Measurements from ENCODE around the gene SF3B4. TPM values are rescaled to one million over a fixed set of nuclear protein-coding genes. Genes with fewer than 3 reads are reported as not detected.
A peak's percentile ranks its signal among the peaks of the same experiment; 100 is the strongest.

SF3B4 gene
- total and polyA plus RNA-seq, 2 of the 8 experiments (the other 6 are each of a cell fraction or from before 2014, with no cell fraction given): 81.1 to 122 TPM

- no peaks in the 10 kb centered on the region for H4K20me1 ChIP-seq (replicated peaks in 1 of 2; ENCODE audit: control insufficient read depth in 1 of 2, insufficient read depth in 2 of 2, low read length in 2 of 2)
- 0 out of 2 replicates have a peak overlapping the region, but pooled peaks have one; percentile 32 for H2AK5ac ChIP-seq (ENCODE audit: low read depth, low read length)
- H3K23ac ChIP-seq (ENCODE audit: insufficient read length): no peak overlapping the region
- H3K14ac ChIP-seq (ENCODE audit: insufficient read length): no peak overlapping the region
- H3K9me3 ChIP-seq (ENCODE audit: insufficient read depth in 2 of 2, low read depth in 1 of 2, low read length in 1 of 2): no peaks in the 10 kb centered on the region
- 0 out of 2 replicates have a peak overlapping the region, but pooled peaks have one; percentile 63 for H2BK5ac ChIP-seq (ENCODE audit: low read depth, low read length)
- no peak overlapping the region for H3K56ac ChIP-seq (replicated peaks; ENCODE audit: insufficient read length, low read depth, low read length)
- ChIA-PET CTCF (ENCODE audit: partially characterized antibody) (interaction anchor here (0.6 to 3.1 kb wide), 11 partner anchors 8 to 245 kb away, joined by 3 to 14 read pairs (median 4); a partner anchor contains a TSS), POLR2A (ENCODE audit: partially characterized antibody) (interaction anchor here (0.7 to 1.6 kb wide), 10 partner anchors 9 to 126 kb away, joined by 3 to 5 read pairs (median 3); partner anchors contain the start of genes SV2A and VPS45)
- H3K9ac ChIP-seq (replicated peaks in 1 of 4; ENCODE audit: extremely low read depth in 1 of 4, low read depth in 3 of 4, low read length in 3 of 4): no peak overlapping the region
- H4K8ac ChIP-seq (ENCODE audit: extremely low read depth, insufficient read depth, low read length): no peak overlapping the region
- WGBS, 2 experiments (ENCODE audit: extremely low coverage in 1 of 2, insufficient coverage in 1 of 2, insufficient read length in 1 of 2, insufficient replicate concordance in 2 of 2, low coverage in 1 of 2, low lambda C conversion rate in 2 of 2, missing lambda C conversion rate in 1 of 2): 55% methylated on average over 5 of the region's 5 CpGs; no CpG with 5 or more reads in 1 of the 2 experiments
- no peak overlapping the region for H2AFZ ChIP-seq (ENCODE audit: low read length)
- DNase-seq (ENCODE audit: low read depth in 1 of 2, low spot score in 2 of 2): no peak
- H3K27ac ChIP-seq (ENCODE audit: low read depth, low read length): no peak overlapping the region
- H3K18ac ChIP-seq (ENCODE audit: extremely low read depth, low read length): no peak overlapping the region
- no peaks in the 10 kb centered on the region for H3K79me2 ChIP-seq (ENCODE audit: control insufficient read depth in 1 of 2, insufficient read depth in 2 of 2, low read length in 2 of 2)
- H3K4me1 ChIP-seq (replicated peaks in 1 of 4; ENCODE audit: control insufficient read depth in 3 of 4, insufficient read depth in 4 of 4, low read length in 3 of 4): peaks cover 4 to 18% (median 11%) of the 10 kb centered on the region in 4 experiments
- no peak for FAIRE-seq
- H3K23me2 ChIP-seq (ENCODE audit: low read depth, low read length): peaks cover 1% of the 10 kb centered on the region; the same call in 1 of the 2 replicates
- peaks cover 0 to 26% (median 14%) of the 10 kb centered on the region in 4 experiments; a peak in 6 of 8 replicates for H3K36me3 ChIP-seq (ENCODE audit: control insufficient read depth in 2 of 4, insufficient read depth in 4 of 4, low read length in 3 of 4)
- H2BK20ac ChIP-seq (ENCODE audit: low read length): no peak overlapping the region
- H3K79me1 ChIP-seq (ENCODE audit: low read depth, low read length): no peaks in the 10 kb centered on the region; the same call in 1 of the 2 replicates
- H2BK120ac ChIP-seq (replicated peaks; ENCODE audit: low read depth, low read length): no peak overlapping the region
- H2BK12ac ChIP-seq (ENCODE audit: low read depth, low read length): peak overlapping the region; percentile 55; the same call in 1 of the 2 replicates
- no peak overlapping the region for H3K4me2 ChIP-seq (ENCODE audit: insufficient read depth in 1 of 2, low read depth in 2 of 2, low read length in 2 of 2)
- H2BK15ac ChIP-seq (ENCODE audit: low read length): no peak overlapping the region
- no peak overlapping the region for H4K5ac ChIP-seq (ENCODE audit: insufficient read length, low read depth, low read length)
- no peak overlapping the region for H4K91ac ChIP-seq (replicated peaks; ENCODE audit: insufficient read length, low read length)
- peak overlapping the region; percentile 32 for H3K4ac ChIP-seq (replicated peaks; ENCODE audit: insufficient read length, low read depth, low read length)
- no peak overlapping the region for H3K4me3 ChIP-seq (ENCODE audit: extremely low read depth in 1 of 4, insufficient read depth in 2 of 4, low read depth in 3 of 4, low read length in 4 of 4)
- H3K27me3 ChIP-seq (replicated peaks in 1 of 4; ENCODE audit: control insufficient read depth in 3 of 4, extremely low read depth in 1 of 4, insufficient read depth in 3 of 4, low read length in 3 of 4): no peaks in the 10 kb centered on the region
- no peak for TF ChIP-seq SP1 (IDR thresholded peaks at IDR 0.05; ENCODE audit: low read depth, low read length)
- no peak for TF ChIP-seq SUZ12 (IDR thresholded peaks at IDR 0.05; ENCODE audit: low read length)
- TF ChIP-seq CHD2 (IDR thresholded peaks at IDR 0.05; ENCODE audit: low read length): no peak
- TF ChIP-seq ASH2L (IDR thresholded peaks at IDR 0.05; ENCODE audit: low read length): no peak
- no peak for TF ChIP-seq ATF3 (IDR thresholded peaks at IDR 0.05; ENCODE audit: insufficient read depth, low read depth, low read length)
- TF ChIP-seq GTF2F1 (IDR thresholded peaks at IDR 0.05; ENCODE audit: borderline replicate concordance, low read depth, low read length): no peak
- peak; percentile 32 to 53; a peak in 3 of 4 replicates for TF ChIP-seq RAD21 (IDR thresholded peaks at IDR 0.05 in 1 of 2, conservative IDR thresholded peaks at IDR 0.05 in 1 of 2; ENCODE audit: low read depth in 2 of 2, low read length in 2 of 2)
- peak in 1 of 2 experiments; percentile 29; a peak in 1 of 4 replicates for TF ChIP-seq HDAC2 (IDR thresholded peaks at IDR 0.05; ENCODE audit: borderline replicate concordance in 1 of 2, low read depth in 2 of 2, low read length in 2 of 2)
- no peak for TF ChIP-seq POU5F1 (IDR thresholded peaks at IDR 0.05; ENCODE audit: low read depth, low read length)
- no peak for TF ChIP-seq HDAC6 (IDR thresholded peaks at IDR 0.05; ENCODE audit: low read depth, low read length)
- TF ChIP-seq SAP30 (IDR thresholded peaks at IDR 0.05; ENCODE audit: insufficient read depth, insufficient replicate concordance, low read length): no peak
Measured at GRCh38 chr1:149942207-149942606, 14.6 kb upstream of the SF3B4 start.

Data from H1 (cell line).